COR-L47 (cell line): ENCODE data around the gene RASSF7.
A peak's percentile ranks its signal among the peaks of the same experiment; 100 is the strongest.

Experiments used
- DNase-seq: peaks from one replicate; lab custom pipeline; 2025; lab: John Stamatoyannopoulos, UW

Gene RASSF7

GRCh38 chr11:532986-533585 is 27.7 kb upstream of the RASSF7 start:
- DNase-seq: no peak

GRCh38 chr11:533586-534395 is 27.0 kb upstream of the RASSF7 start:
- no peak for DNase-seq

GRCh38 chr11:534396-535209 is 26.2 kb upstream of the RASSF7 start:
- peak; percentile 30 for DNase-seq

- no peak for DNase-seq
Observed at GRCh38 chr11:535210-535518, 25.6 kb upstream of the RASSF7 start.

GRCh38 chr11:535519-536454 is 25.0 kb upstream of the RASSF7 start, which contains the start of gene HRAS:
HRAS (minus strand) TSS chr11:535576.
- DNase-seq: peak; percentile 92

- peak; percentile 69 for DNase-seq
Observed at GRCh38 chr11:536841-537621, 23.7 kb upstream of the RASSF7 start, which contains the start of gene LRRC56. LRRC56 (plus strand) TSS chr11:537527; CDS start chr11:540685, 3,158 bp downstream.

GRCh38 chr11:537622-538430 is 22.9 kb upstream of the RASSF7 start:
- no peak for DNase-seq

- DNase-seq: no peak
Observed at GRCh38 chr11:538431-539051, 22.2 kb upstream of the RASSF7 start.

GRCh38 chr11:539971-540481 is 20.7 kb upstream of the RASSF7 start:
- DNase-seq: no peak

- DNase-seq: no peak
Observed at GRCh38 chr11:540583-541432, 20.0 kb upstream of the RASSF7 start.

- no peak for DNase-seq
Observed at GRCh38 chr11:541433-541885, 19.3 kb upstream of the RASSF7 start.

GRCh38 chr11:544817-545166 is 16.0 kb upstream of the RASSF7 start:
- no peak for DNase-seq

- DNase-seq: no peak
Observed at GRCh38 chr11:545171-545570, 15.6 kb upstream of the RASSF7 start.

GRCh38 chr11:548700-549603 is 11.8 kb upstream of the RASSF7 start:
- DNase-seq: no peak

GRCh38 chr11:550021-550745 is 10.6 kb upstream of the RASSF7 start:
- no peak for DNase-seq

GRCh38 chr11:550746-551085 is 10.1 kb upstream of the RASSF7 start:
- DNase-seq: no peak

GRCh38 chr11:551131-551530 is 9.6 kb upstream of the RASSF7 start:
- no peak for DNase-seq
